AG08395 (cell line): Measurements from ENCODE around the gene PARP1.
"Not testable (repeated sequence)": the region's sequence is repeated elsewhere in the genome, so short reads cannot be mapped to it uniquely, and the experiment has no call there.

Source experiments
- DNase-seq: peaks from one replicate; pipeline ENCODE4 v3.0.0; 2012; ENCODE audit warnings: mixed read lengths, low spot score

The PARP1 gene

GRCh38 chr1:226407497-226408284 lies at the start of gene PARP1:
PARP1 (minus strand) TSS chr1:226408093; CDS start chr1:226407929, 164 bp downstream.
- peak; percentile 95 for DNase-seq

- no peak for DNase-seq
Observed at GRCh38 chr1:226457307-226457712, 49.4 kb upstream of the PARP1 start.

GRCh38 chr1:226455843-226456242 lies 48.0 kb upstream of the PARP1 start:
- no peak for DNase-seq

GRCh38 chr1:226454349-226454748 lies 46.5 kb upstream of the PARP1 start:
- no peak for DNase-seq

GRCh38 chr1:226453015-226453704 lies 45.3 kb upstream of the PARP1 start:
- DNase-seq = no peak

- DNase-seq = no peak
Observed at GRCh38 chr1:226450688-226451087, 42.8 kb upstream of the PARP1 start.

GRCh38 chr1:226449823-226450222 lies 41.9 kb upstream of the PARP1 start:
- no peak for DNase-seq

- DNase-seq = no peak
Observed at GRCh38 chr1:226447932-226448665, 40.2 kb upstream of the PARP1 start.

GRCh38 chr1:226446094-226446493 lies 38.2 kb upstream of the PARP1 start:
- no peak for DNase-seq

GRCh38 chr1:226444901-226445300 lies 37.0 kb upstream of the PARP1 start:
- no peak for DNase-seq

- DNase-seq = peak; percentile 69
Observed at GRCh38 chr1:226443439-226443838, 35.5 kb upstream of the PARP1 start.

- no peak for DNase-seq
Observed at GRCh38 chr1:226443033-226443432, 35.1 kb upstream of the PARP1 start.

GRCh38 chr1:226441629-226442028 lies 33.7 kb upstream of the PARP1 start:
- DNase-seq = no peak

- no peak for DNase-seq
Observed at GRCh38 chr1:226440512-226440911, 32.6 kb upstream of the PARP1 start.

GRCh38 chr1:226438007-226438406 lies 30.1 kb upstream of the PARP1 start:
- DNase-seq = no peak

GRCh38 chr1:226436855-226437491 lies 29.1 kb upstream of the PARP1 start:
- no peak for DNase-seq

- DNase-seq = no peak
Observed at GRCh38 chr1:226436472-226436854, 28.6 kb upstream of the PARP1 start.

- no peak for DNase-seq
Observed at GRCh38 chr1:226433341-226433720, 25.4 kb upstream of the PARP1 start.

GRCh38 chr1:226432586-226433340 lies 24.9 kb upstream of the PARP1 start:
- DNase-seq = no peak

- not testable (repeated sequence) for DNase-seq
Observed at GRCh38 chr1:226431898-226432297, 24.0 kb upstream of the PARP1 start.

- DNase-seq = no peak
Observed at GRCh38 chr1:226429858-226430715, 22.2 kb upstream of the PARP1 start.
